Activated gamma-delta T cell treated with anti-CD3 and anti-CD28 coated beads, Interleukin-2, amount 50 U/mL, for 16 hours (primary cell): ENCODE results near the gene RERE.
"Not testable (repeated sequence)": the region's sequence is repeated elsewhere in the genome, so short reads cannot be mapped to it uniquely, and the experiment has no call there.

Experiments used
- DNase-seq: peaks from one replicate; pipeline ENCODE4 v3.0.0-alpha.2; 2020; ENCODE audit warnings: low read depth

Gene RERE

DNA sequence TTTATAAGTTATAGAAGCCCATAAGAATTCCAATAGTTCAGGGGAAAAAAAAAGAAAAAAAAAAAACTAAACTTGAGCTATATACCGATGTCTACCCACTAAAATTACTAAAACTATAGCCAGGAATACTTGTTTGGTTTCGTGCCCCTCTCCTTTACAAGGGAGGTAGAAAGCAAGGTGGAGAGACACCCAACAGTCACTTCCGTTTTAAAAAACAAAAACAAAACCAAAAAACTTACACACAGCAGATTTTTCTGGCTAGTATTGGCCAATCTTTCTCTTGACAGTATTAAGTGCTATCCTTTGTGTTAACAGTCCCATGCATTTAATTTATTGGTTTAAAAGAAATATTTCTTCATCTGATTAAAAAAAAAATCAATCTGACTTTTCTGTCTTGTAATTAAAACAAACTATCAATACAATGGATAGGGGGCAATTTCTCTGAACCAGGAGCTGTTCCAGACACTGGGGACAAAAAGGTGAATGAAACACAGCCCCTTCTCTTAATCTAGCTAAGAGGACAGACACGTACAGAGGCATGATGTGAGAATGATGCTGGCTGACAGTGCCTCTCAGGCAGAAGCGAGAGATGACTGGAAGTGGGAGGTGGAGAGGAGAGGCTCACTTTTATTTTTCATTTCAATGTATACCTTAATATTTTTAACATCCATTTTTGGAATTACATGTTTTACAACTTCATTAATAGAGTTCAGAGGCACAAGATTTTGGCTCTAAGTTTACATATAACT, 214.8 kb downstream of the RERE start:
- no peak for DNase-seq

DNA sequence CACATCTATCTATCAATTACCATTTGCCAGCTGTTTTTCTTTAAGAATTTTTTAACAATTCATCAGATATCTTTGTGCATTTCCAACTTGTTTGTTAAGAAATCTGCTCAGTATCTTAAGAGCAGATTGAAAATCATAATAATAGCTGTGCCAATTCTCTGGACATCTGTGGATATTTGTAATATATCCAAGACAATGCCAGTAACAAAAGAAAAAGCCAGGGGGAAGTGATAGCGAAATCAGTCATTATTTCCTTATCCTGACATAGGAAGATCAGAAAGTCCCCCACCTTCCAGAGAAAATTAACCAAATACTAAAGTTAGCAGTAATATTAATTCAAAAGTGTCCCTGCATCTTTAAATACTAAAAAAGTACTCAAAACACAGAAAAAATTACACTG, 217.1 kb downstream of the RERE start:
- no peak for DNase-seq

DNA sequence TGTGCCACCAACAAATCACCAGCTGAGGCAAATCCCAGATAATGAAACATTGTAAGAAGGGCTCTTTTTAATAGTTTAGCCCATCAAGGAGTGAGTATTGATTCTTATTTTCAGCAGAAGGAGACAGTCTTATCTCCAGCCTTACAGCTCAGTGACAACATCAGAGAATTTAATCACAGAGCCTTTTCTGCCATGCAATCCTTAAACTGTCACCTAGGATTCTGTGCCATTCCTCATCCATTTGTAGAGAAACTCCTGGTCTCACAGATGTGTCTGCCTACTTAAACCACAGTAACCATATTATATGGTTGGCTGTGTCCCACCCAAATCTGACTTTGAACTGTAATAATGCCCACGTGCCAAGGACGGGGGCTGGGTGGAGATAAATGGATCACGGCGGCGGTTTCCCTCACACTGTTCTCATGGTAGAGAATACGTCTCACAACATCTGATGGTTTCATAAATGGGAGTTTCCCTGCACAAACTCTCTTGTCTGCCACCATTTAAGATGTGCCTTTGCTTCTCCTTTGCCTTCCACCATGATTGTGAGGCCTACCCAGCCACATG, 217.7 kb downstream of the RERE start:
- DNase-seq, result no peak

DNA sequence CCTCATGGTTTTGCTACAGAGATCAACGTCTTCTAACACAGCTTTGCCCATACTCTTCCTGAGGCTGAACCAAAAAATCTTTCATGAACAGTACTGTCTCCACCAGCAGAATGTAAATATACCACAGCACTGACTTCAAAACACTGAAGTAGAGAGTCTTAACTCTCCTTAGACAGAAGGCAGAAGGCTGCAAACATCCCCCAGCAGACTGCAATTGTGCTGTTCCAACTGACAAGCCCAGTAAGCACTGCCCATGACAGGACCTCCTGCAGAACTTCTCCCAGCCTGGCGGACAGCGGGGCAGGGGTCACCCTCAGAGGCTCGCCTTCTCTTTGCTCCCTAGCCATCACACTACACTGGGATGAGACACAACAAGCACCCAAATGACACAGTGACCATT, 218.7 kb downstream of the RERE start:
- DNase-seq, result no peak

DNA sequence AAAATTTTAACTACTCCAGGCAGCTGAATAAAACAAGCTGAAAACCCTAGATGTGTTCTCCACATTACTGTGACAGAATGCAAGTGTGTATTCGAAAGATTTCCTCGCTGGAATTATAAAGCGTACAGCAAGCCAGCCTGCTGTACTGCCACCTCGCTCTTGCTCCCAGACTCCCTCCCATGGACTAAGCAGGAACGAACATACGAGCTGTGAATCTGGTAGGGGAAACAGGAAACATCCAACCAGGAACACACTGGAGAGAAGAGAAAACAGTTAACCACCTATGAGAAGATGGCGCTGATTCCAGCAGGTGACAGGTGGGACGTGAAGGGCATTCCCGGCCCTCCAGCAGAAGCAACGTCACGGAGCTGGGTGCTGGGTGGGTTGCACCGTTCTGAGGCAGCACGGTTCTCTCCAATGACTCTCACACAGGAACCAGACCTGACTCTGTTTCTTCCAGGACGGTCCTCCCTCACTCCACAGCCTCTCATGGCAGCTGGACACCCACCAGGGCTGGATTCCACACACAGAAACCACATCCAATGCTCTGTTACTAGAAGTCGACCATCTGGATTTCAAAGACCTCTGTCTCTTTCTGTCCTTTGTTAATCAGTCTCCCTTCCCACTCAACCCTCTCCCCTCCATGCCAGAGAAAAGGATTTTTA, 219.2 kb downstream of the RERE start:
- no peak for DNase-seq

DNA sequence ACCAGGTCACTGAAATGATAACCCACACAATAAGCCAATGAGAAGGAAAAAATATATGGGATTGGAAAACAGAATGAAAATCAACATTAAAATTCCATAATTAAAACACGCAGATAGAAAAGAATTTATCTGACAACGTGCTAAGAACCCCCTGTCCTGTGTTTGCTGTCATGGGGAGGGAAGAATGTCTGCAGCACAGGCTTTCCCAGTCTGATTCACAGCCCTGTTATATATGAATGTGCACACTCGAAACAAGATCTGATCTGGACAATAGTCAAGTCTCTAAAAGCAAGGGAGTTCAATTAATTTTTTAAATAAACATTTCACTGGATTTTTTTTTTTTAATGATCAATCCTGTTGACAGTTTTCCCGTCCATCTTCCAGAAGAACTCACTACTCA, 220.0 kb downstream of the RERE start:
- no peak for DNase-seq

DNA sequence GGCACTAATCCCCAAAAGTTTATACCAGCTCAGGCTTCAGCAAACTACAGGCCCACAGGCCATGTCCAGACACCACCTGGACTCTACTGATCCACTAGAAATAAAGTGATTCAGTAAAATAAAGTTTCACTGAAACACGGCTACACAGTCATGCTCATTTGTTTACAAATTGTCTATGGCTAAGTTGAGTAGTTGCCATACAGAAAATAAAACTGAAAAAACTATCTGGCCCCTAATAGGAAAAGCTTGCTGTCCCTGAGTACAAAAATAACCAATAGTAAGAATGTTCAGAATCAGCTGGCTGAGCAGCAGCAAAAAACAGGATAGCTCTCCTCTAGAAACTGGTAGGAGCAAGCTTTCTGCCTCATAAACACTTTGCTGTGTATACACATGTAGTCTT, 221.5 kb downstream of the RERE start:
- no peak for DNase-seq

DNA sequence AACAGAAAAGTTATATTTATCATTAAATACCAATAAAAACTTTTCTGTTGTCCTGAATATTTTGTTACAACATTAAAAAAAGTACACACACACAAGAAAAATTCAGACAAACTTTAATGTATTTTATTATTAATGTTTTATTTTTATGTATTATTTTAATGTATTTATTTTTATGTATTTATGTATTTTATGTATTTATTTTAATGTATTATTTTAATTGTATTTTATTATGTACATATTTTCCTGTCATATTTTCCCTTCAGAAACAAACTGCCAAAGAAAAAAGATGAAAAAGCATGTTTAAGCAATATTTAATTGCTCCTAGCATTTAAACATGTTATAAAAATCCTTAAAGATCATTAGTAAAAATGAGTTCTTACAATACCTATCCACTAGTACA, 222.1 kb downstream of the RERE start:
- DNase-seq, result no peak

DNA sequence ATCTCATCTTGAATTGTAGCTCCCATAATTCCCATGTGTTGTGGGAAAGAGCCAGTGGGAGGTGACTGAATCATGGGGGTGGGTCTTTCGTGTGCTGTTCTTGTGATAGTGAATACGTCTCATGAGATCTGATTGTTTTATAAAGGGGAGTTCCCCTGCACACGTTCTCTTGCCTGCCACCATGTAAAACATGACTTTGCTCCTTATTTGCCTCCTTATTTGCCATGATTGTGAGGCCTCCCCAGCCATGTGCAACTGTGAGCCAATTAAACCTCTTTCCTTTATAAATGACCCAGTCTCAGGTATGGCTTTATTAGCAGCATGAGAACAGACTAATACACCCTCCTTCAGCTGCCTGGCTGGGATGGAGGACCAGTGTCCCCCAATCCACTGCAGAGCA, 224.1 kb downstream of the RERE start:
- not testable (repeated sequence) for DNase-seq

DNA sequence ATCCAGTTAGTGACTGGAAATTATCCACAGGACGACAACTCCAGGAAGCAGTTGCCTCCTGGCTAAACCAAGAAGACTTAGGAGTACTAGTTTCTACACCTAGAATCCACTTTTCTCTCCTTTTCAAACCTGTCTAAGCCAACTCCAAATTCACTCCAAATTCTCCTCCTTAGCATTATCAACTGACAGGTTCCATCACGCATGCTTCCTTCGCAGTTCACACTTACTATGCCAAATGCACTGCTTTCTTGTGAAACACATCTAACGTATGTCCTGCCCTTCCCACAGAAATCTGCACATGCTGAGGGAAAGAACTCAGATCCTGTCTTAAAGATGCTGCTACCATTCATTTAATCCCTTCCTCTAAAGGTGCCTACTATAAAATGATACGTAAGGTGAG, 225.9 kb downstream of the RERE start:
- no peak for DNase-seq

DNA sequence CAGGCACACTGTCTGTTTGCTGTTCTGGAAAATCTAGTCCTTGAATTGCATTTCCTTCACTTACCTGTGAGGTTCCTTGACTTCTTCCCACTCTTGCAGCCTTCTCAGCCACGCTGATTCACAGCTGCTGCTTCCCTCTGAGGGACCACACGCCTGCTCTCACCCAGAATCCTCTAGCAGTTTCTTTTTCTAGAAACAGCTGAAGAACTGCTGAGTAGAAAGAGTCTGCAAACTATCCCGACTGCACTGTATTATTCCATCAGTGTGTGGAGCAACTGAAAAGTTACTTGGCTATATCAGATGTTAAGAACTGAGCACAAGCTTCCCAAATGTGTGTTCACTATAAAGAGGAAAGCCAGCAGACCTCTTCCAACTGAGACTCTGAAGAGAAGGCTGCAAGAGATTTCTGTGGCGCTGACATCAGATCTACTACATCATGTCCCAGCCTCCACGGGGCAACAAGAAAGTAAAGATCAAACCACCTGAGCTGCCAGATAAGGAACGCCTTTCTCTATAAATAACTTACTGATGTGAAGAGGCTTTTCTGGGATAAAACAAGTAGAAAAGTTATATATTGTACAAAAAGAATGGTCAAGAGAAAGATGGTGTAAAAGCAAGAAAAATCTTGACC, 226.6 kb downstream of the RERE start:
- DNase-seq, result no peak

DNA sequence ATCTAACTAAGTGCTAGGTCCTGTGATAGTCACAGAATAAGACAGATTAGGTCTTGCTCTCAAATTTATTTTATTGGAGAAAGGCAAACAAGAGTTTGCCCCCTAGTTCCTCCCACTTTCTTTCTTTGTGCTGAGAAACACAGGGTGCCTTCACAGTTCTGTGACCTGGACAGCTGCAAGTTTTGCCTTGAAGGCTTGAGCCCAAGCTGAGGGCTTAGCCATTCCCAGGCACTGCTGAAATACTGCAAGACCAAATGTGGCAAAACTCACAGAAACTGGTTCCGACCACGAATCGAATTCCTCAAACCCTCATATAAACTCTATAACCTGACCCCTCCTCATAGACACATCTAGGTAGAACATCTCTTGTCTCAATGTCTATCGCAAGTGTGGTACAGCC, 227.9 kb downstream of the RERE start:
- DNase-seq, result no peak

DNA sequence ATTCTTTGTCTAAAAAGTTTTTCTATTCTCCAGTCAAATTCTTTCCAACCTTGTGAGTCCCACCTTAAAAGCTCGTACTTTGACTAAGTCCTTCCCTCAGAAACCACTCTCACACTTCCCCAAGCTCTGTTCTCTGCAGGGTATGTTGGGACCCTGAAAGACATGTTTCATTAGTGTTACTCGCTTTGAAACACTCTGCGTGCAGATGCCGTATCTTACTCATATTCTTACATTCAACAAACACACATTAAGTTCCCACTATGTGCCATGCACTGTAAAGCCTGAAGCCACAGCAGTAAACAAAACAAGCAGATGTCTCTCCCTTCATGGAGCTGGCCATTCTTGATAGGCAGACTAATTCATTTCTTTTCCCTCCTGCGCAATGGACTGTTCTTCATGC, 229.7 kb downstream of the RERE start:
- DNase-seq, result no peak

DNA sequence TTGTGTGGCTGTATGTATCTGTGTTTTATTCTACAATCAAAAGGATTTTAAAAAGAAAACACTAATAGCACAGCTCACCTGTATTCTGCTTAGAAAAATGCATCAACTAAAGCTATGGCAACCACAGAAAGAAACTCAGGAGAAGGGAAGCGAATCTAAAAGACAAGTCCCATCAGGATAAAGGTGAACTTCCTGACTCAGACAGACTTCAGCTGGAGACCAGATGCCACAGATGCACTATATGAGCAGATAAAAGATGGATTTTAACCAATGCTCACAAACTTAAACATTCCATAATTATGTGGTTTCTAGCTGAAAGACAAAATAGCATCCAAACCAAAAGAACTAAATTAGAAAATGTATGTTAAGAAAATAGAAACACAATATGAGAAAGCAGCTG, 231.0 kb downstream of the RERE start:
- no peak for DNase-seq

DNA sequence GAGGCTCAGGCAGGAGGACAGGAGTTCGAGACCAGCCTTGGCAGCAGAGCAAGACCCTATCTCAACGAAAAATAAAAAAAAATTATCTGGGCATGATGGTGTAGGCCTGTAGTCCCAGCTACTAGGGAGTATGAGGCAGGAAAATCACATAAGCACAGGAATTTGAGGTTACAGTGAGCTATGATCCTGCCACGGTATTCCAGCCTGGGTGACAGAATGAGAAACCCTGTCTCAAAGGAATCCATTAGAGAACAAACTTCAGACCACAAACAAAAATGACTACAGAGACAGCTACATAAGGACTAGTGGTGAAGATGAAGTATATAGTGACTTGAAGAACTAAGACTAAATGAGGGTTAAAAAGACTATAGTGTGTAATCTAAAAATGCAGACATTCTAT, 233.1 kb downstream of the RERE start:
- no peak for DNase-seq

DNA sequence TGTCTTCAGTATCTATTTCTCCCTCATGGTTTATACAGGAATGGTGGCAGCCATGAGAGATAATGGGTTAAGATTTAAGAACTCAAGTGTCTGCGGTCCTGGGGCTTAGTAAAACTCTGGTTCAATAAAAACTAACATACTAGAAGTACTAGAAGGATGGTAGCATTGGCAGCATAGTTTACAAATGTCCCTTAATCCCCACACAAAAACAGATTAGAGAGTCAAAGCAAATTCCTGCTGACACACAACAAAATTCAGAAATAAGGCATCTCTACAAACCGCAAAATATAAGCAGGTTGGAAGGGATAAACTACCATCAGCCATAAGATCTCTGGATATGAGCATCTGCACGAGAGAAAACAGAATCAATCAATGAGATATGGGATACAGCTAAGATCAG, 234.4 kb downstream of the RERE start:
- no peak for DNase-seq

DNA sequence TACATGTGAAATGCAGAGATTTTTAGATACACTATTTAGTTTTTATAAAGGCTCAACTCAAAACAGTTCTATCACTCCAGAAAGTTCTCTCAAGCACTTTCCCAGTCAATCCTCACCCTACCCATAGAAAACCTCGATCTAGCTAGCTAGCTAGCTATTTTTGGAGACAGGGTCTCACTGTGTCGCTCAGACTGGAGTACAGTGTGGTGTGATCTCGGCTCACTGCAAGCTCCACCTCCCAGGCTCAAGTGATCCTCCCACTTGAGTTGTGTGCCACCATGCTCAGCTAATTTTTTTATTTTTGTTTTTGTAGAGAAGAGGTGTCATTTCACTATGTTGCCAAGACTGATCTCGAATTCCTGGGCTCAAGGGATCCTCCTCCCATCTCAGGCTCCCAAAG, 236.9 kb downstream of the RERE start:
- DNase-seq, result no peak

DNA sequence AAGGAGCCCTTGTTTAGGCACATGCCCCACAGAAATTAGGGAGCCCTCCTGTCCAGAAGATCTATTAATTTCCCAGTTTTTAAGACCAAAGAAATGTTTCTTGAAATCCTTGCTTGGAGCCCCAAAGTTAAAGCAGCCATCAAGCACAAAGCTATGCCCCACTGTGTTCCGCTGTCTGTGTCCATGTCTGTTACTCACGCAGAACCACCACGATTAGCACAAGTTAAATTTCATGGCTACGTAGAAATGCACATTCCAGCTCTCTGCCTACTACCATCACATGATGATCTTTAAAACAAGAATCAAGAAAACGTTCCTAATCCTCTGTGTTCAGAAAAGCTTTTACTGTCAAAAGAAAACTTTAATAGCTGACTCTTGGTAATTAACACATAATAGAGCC, 238.5 kb downstream of the RERE start:
- no peak for DNase-seq

DNA sequence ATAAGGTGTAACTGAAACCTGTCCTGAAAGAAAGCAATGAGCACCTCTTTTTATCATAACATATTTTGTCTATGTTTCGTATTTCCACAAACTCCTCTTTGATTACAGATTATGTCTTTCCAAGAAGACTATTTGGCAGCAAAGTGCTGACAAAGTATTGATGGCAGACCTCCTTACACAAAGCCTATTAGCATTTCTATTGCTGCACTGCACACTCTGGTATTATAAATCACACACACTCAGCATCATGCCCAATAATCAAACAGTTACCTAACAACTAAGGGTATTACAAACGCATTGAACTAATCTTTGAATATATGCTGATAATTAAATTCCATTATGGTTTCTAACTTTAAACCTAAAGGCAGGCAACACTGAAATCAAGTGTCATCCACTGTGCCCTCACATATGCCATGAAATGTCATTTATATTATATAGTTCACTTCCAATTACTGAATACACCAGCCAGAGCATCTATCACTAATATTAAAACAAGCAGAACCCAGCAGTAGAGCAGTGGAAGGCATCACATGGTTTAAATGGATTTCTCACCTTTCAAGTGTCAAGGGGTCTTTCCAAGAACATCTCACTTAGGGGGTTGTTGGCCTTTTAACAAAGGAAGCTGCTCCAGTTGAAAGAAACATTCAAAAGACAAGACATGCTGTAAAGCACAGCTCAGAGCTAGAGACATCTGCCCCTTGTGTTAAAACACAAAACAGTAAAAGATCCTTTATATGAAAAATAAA, 239.1 kb downstream of the RERE start:
- DNase-seq, result no peak

DNA sequence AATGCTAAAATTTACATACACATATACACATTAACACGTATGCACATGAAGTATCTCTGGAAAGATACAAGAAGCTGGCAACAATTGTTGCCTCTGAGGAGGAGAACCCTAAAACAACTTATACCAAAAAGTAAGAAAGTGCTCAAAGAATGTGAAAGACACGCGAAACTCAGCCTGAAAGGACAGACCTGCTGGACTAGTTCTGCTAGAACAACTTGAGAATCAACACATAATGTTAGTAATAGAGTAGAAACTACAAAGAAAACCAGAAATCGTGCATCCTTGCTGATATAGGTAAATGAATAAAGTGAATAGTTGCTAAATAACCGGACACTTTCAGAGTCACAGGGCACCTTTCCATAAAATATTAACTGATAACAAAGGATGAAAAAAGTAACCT, 242.5 kb downstream of the RERE start:
- no peak for DNase-seq

DNA sequence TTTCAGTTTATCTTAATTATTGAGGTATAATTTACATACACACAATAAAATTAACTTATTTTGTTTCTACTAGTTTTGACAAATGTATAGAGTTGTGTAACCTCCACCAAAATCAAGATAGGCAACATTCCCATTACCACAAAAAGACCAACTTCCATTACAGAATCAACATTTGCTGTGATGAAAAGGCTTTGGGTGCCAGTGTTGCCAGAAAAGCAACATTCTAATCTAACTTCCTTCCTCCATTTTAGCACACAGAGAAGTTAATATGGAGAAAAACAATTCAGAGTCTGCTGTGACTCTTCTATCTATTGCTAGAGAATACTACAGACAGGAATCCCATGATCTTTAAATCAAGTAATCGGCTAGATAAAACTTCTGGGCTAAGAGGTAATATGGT, 245.3 kb downstream of the RERE start:
- no peak for DNase-seq

DNA sequence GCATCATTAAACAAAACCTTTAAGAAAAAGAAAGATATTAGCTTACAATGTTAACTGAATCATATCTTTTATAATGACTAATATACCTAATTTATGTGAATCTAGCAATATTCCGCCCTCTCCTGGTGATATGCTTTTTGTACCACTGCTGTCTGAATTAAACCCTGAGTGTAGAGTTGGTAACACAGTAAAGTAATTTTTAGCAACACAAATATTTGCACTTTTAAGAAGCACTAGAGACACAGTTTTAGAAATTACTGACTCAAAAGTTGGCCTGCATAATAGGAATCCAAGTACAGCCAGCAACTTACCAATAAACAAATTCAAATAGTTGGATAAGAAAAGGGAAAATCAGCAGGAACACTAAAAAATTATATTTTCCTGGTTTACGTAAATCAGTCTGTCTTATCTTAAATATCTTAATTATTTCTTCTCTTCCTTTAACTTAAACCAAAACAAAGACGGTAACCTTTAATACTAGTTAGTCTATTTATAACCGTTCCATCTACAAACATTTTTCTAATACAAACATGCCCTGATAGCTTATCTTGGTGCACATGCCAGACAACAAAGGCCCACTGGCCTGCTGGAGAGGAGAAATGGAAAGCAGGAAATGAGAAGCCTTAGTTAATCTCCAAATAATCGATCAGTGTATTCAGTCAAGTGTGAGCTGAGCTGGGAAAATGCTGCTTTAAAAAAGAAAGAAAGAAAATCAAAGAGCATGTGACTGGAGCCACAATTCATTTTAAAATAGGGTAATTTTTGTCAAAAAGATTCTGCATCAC, 246.0 kb downstream of the RERE start:
- no peak for DNase-seq
